Measurements from ENCODE around the gene ITFG1.
A peak's percentile ranks its signal among the peaks of the same experiment; 100 is the strongest.

ITFG1 gene

DNA sequence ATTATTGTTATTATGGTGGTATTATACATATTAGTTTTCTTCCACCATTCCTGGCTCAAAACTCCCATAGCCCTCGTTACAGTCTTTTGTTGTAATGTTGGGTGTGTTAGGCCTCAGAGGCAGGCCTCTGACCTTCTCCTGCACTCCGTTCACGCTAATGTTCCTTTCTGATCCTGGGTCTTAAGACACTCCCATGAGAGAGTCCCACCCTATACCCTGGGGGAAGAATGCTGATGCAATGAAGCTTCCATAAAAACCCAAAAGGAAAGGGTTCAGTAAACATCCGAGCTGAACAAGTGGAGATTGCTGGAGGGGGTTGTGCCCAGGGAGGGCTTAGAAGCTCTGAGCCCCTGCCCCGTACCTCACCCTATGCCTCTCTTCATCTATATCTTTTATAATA is 175.9 kb downstream of the ITFG1 start:
- DNase-seq (ENCODE audit: low read depth): no peak
- TF ChIP-seq CTCF (IDR thresholded peaks at IDR 0.05; ENCODE audit: low read length, missing control alignments): no peak
- H3K4me3 ChIP-seq (replicated peaks; ENCODE audit: low read depth, low read length): no peak overlapping the region

DNA sequence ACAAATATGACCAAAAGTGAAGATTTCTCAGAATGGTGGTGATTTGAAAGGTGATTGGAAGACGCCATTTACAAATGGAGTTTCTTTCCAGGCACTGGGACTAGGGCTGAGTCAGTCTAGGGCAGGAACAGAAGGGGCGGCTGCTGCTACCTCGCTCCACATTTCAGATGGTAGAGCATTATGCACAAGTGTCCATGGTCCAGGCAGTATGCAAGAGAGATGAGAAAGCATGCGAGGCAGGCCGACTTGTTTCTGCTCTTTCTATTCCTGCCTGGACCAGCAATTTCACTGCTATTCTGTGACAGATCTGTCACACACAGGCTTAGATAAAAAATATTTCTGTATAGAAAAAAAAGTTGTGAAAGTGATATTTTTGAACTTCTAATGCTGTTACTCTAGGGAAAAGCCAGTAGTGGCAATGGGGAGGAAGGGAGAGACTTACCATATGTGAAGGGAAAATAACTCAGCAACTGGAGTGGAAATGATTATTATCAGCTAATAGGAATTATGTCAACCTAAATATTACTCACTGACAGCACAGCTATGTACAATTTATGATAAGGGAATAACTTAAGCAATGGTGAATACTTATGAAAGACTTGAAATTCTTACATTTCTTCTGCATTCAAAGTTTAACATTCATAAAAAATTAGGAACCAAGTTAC is 182.4 kb downstream of the ITFG1 start:
- no peak overlapping the region for H3K4me3 ChIP-seq (replicated peaks; ENCODE audit: low read depth, low read length)
- DNase-seq (ENCODE audit: low read depth): peak; percentile 10
- TF ChIP-seq CTCF (IDR thresholded peaks at IDR 0.05; ENCODE audit: low read length, missing control alignments): no peak

DNA sequence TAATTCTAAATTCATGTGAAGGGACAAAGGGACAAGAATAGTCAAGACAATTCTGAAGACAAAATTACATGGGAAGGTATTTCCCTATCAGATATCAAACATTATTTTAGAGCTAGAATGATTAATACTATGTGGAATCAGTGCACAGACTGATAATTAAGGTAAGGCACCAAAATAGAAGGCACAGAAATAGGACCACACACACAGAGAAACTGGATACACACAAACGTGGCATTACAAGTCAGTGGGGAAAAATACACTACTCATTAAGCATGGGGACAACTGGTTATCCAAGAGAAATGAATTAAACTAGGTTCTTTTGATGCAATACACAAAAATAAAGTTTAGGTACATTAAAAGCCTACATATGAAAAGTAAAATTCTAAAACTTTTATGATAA is 184.3 kb downstream of the ITFG1 start:
- no peak for DNase-seq (ENCODE audit: low read depth)
- no peak overlapping the region for H3K4me3 ChIP-seq (replicated peaks; ENCODE audit: low read depth, low read length)
- no peak for TF ChIP-seq CTCF (IDR thresholded peaks at IDR 0.05; ENCODE audit: low read length, missing control alignments)

DNA sequence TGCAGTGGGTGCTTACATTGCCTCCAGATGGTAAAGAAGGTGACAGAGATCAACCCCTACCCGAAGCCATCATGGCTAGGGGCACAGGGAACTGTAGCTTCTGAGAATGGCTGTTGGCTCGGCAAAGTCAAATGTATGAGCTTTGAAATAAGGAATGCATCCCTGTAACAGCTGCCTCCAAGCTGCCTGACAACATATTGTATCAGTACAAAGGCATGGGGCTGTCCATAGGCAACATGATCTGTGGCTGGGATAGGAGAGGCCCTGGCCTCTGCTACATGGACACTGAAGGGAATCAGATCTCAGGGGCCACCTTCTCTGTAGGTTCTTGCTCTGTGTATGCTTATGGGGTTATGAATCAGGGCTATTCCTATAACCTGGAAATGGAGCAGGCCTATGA is 197.9 kb downstream of the ITFG1 start:
- no peak for TF ChIP-seq CTCF (IDR thresholded peaks at IDR 0.05; ENCODE audit: low read length, missing control alignments)
- H3K4me3 ChIP-seq (replicated peaks; ENCODE audit: low read depth, low read length): no peak overlapping the region

DNA sequence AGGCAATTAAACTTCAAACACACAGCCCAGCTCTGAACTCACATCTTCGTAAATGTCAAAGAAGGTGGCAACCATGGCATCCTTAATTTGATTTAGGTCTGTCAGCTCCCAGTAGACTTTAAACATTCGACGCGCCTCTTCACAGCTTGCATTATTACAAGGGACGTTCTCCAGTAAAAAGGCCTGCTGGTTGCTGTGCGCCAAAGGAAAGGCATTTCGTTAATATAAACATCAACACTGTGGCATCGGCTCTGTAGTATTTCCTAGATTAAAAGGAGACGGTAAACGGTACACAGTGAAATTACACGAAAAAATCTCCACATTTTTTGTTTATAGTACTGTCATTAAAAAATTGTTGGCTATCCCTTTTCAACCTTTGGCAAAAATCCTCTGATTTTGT is 200.4 kb downstream of the ITFG1 start:
- no peak for TF ChIP-seq CTCF (IDR thresholded peaks at IDR 0.05; ENCODE audit: low read length, missing control alignments)
- no peak for DNase-seq (ENCODE audit: low read depth)
- H3K4me3 ChIP-seq (replicated peaks; ENCODE audit: low read depth, low read length): no peak overlapping the region

More for the DNA sequence above, 197.9 kb downstream of the ITFG1 start:
- DNase-seq (ENCODE audit: low read depth): no peak

DNA sequence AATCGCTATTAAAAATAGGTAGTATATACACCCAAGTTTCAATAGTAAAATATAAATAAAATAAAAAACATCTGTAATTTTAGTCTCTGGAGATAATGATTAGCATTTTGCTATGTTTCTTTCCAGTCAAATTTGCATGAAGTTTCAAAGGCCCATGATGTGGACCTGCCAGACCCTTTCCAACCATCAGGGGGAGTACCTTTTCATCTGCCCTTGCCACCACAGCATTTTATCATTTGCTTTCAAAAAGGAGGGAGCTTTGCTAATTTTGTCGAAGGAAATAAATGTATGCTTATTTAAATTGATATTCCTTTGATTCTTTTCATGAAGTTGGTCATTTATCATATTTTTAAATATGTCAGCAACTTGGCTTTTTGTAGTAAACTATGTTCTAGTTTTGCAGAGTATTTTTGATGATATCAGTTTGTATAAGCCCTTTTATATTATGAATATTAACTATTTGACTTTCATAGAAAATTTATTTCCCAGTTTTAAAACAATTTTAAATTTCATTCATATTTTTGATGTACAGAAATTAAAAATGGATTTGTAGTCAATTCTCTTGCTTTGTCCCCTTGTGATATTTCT is 201.9 kb downstream of the ITFG1 start:
- no peak overlapping the region for H3K4me3 ChIP-seq (replicated peaks; ENCODE audit: low read depth, low read length)
- DNase-seq (ENCODE audit: low read depth): peak; percentile 44
- peak; percentile 85 for TF ChIP-seq CTCF (IDR thresholded peaks at IDR 0.05; ENCODE audit: low read length, missing control alignments)

GRCh38 chr16:47254756-47255155 is 206.1 kb downstream of the ITFG1 start:
- no peak overlapping the region for H3K4me3 ChIP-seq (replicated peaks; ENCODE audit: low read depth, low read length)
- no peak for TF ChIP-seq CTCF (IDR thresholded peaks at IDR 0.05; ENCODE audit: low read length, missing control alignments)
- no peak for DNase-seq (ENCODE audit: low read depth)

All from fibroblast of pulmonary artery (primary cell).